HCT116 (cell line): ENCODE measurements around the gene NCAN. TPM values are rescaled to one million over a fixed set of nuclear protein-coding genes. Genes with fewer than 3 reads are reported as not detected.

ENCODE experiments used
- ATAC-seq: fragments of 200-7000 bp; cut with Tn5 transposase; 2 replicates; pipeline ENCODE4 v1.9.1; 2020; ENCODE audit warnings: mild to moderate bottlenecking, moderate library complexity
- BruUV-seq: library from RNA; stranded (reverse); fragments of 400-500 nt; replicated peaks from 2 replicates; lab custom pipeline; 2021; lab: Mats Ljungman, UMichigan
- CTCF ChIA-PET: fragments of 300-600 bp; sonication (Branson Sonifier 250); formaldehyde crosslinking; loops from one replicate; lab custom pipeline; 2021; ENCODE audit warnings: antibody characterized with exemption; lab: Charles Lee
- POLR2A ChIA-PET: fragments of 300-600, 350-600 bp; sonication (Branson Sonifier 250); formaldehyde crosslinking; loops from one replicate; lab custom pipeline; 2021; ENCODE audit warnings: antibody characterized with exemption; lab: Charles Lee
- RAD21 ChIA-PET, 2 experiments: fragments of 300-600 bp; sonication (Branson Sonifier 250); formaldehyde crosslinking; loops; one replicate each; lab custom pipeline; 2023; ENCODE audit warnings: low total read pairs in 2 of 2; ENCODE audit not compliant: uncharacterized antibody in 2 of 2, unreplicated experiment in 2 of 2, low non-redundant PET in 1 of 2; lab: Charles Lee
- DNase-seq: peaks from one replicate; pipeline ENCODE4 v3.0.0-alpha.2; 2010; ENCODE audit warnings: low read depth, low spot score
- H2AFZ ChIP-seq: fragments of 200-600 bp; shearing (Covaris generic), sonication (generic); 2 replicates; pipeline ENCODE4 v1.6.1; 2017; ENCODE audit warnings: low read depth, mixed run types, mixed read lengths, antibody characterized with exemption, low read length; ENCODE audit not compliant: poor library complexity, severe bottlenecking
- H3K27ac ChIP-seq: 2 replicates; pipeline ENCODE4 v1.5.1; 2012; ENCODE audit warnings: low read depth, low read length
- H3K27me3 ChIP-seq: fragments of 200-600 bp; sonication (generic); 2 replicates; pipeline ENCODE4 v1.6.1; 2016; ENCODE audit warnings: mixed run types, low read length, mixed read lengths; ENCODE audit not compliant: insufficient read depth
- H3K36me3 ChIP-seq, 2 experiments: fragments of 200-500 bp in 1 of 2; fragments of 200-600 bp in 1 of 2; sonication (Bioruptor generic) in 1 of 2; sonication (generic) in 1 of 2; 2 replicates each; pipeline versions ENCODE4 v1.5.1 to v1.6.1; 2014 to 2016; ENCODE audit warnings: low read length in 2 of 2, inconsistent platforms in 1 of 2, mixed read lengths in 1 of 2, mixed run types in 1 of 2; ENCODE audit not compliant: insufficient read depth in 2 of 2, control insufficient read depth in 1 of 2
- H3K4me1 ChIP-seq, 2 experiments: fragments of 200-600 bp in 1 of 2; sonication (generic) in 1 of 2; 2 replicates each; pipeline versions ENCODE4 v1.5.1 to v1.6.1; 2012 to 2017; ENCODE audit warnings: low read length in 2 of 2, inconsistent platforms in 1 of 2, mild to moderate bottlenecking in 1 of 2, mixed read lengths in 1 of 2, mixed run types in 1 of 2, moderate library complexity in 1 of 2; ENCODE audit not compliant: insufficient read depth in 2 of 2, control insufficient read depth in 1 of 2
- H3K4me2 ChIP-seq: fragments of 200-600 bp; sonication (generic); 2 replicates; pipeline ENCODE4 v1.6.1; 2017; ENCODE audit warnings: mixed run types, low read length, mixed read lengths
- H3K4me3 ChIP-seq, 2 experiments: fragments of 200-600 bp in 1 of 2; sonication (generic) in 1 of 2; replicated peaks in 1 of 2; 2 replicates each; pipeline ENCODE4 v1.5.1; 2011 to 2016; ENCODE audit warnings: low read length in 2 of 2, control low read depth in 1 of 2, low read depth in 1 of 2, mild to moderate bottlenecking in 1 of 2, mixed read lengths in 1 of 2, mixed run types in 1 of 2
- H3K79me2 ChIP-seq: fragments of 200-600 bp; sonication (generic); 2 replicates; pipeline ENCODE4 v1.6.1; 2017; ENCODE audit warnings: mild to moderate bottlenecking, mixed run types, low read length, moderate library complexity, mixed read lengths; ENCODE audit not compliant: insufficient read depth
- H3K9ac ChIP-seq: fragments of 200-600 bp; sonication (generic); 2 replicates; pipeline ENCODE4 v1.6.1; 2016; ENCODE audit warnings: low read length, mixed read lengths
- H3K9me2 ChIP-seq: fragments of 200-600 bp; sonication (generic), shearing (Covaris generic); 2 replicates; pipeline ENCODE4 v1.6.1; 2017; ENCODE audit warnings: mixed run types, mild to moderate bottlenecking, moderate library complexity; ENCODE audit not compliant: insufficient read depth
- H3K9me3 ChIP-seq, 2 experiments: fragments of 200-500 bp in 1 of 2; fragments of 200-600 bp in 1 of 2; sonication (Bioruptor generic) in 1 of 2; sonication (generic) in 1 of 2; 2 replicates each; pipeline ENCODE4 v1.6.1; 2014 to 2017; ENCODE audit warnings: low read length in 2 of 2, mixed read lengths in 2 of 2, inconsistent platforms in 1 of 2, low read depth in 1 of 2, mild to moderate bottlenecking in 1 of 2, mixed run types in 1 of 2, moderate library complexity in 1 of 2; ENCODE audit not compliant: control insufficient read depth in 1 of 2, insufficient read depth in 1 of 2
- H4K20me1 ChIP-seq: fragments of 200-600 bp; sonication (generic), shearing (Covaris generic); 2 replicates; pipeline ENCODE4 v1.6.1; 2017; ENCODE audit warnings: mixed run types, mild to moderate bottlenecking, moderate library complexity; ENCODE audit not compliant: insufficient read depth
- ATF3 ChIP-seq: IDR thresholded peaks from 2 replicates; pipeline ENCODE4 v1.6.1; 2012
- CBX3 ChIP-seq: IDR thresholded peaks from 2 replicates; pipeline ENCODE4 v1.6.1; 2012; ENCODE audit warnings: low read depth
- CEBPB ChIP-seq: IDR thresholded peaks from 2 replicates; pipeline ENCODE4 v1.6.1; 2012; ENCODE audit warnings: low read depth
- EGR1 ChIP-seq: IDR thresholded peaks from 2 replicates; pipeline ENCODE4 v1.6.1; 2012; ENCODE audit warnings: low read depth
- EZH2phosphoT487 ChIP-seq: fragments of 200-600 bp; IDR thresholded peaks from 2 replicates; pipeline ENCODE4 v1.6.1; 2018; ENCODE audit warnings: antibody characterized with exemption, borderline replicate concordance
- JUND ChIP-seq: IDR thresholded peaks from 2 replicates; pipeline ENCODE4 v1.6.1; 2012
- POLR2A ChIP-seq: IDR thresholded peaks from 2 replicates; pipeline ENCODE4 v1.7.0; 2011; ENCODE audit warnings: borderline replicate concordance; ENCODE audit not compliant: insufficient read depth, insufficient read length; ENCODE audit errors: extremely low read depth
- SIN3A ChIP-seq: IDR thresholded peaks from 2 replicates; pipeline ENCODE4 v1.6.1; 2012; ENCODE audit warnings: low read depth
- ZFX ChIP-seq: fragments of 450-650 bp; IDR thresholded peaks from 2 replicates; pipeline ENCODE4 v1.6.1; 2017
- intact Hi-C: fragments of 100-400 bp; cut with micrococcal nuclease; formaldehyde crosslinking; loops from 2 replicates; pipeline ENCODE4 v1.10.0; 2022
- total RNA-seq: library from RNA; stranded (reverse); gene quantifications from one replicate; pipeline ENCODE4 v1.2.1, GENCODE V29; 2021; ENCODE audit not compliant: unreplicated experiment
- TF ChIP-seq, protein P1 (sequence below), 3 experiments: fragments of 200-600 bp in 1 of 3; sonication (generic) in 1 of 3; IDR thresholded peaks in 2 of 3; conservative IDR thresholded peaks in 1 of 3; 2 replicates each; pipeline ENCODE4 v1.5.1; 2012 to 2017; ENCODE audit warnings: low read depth in 2 of 3, low read length in 2 of 3, antibody characterized with exemption in 1 of 3, borderline replicate concordance in 1 of 3, control low read depth in 1 of 3, mild to moderate bottlenecking in 1 of 3, mixed read lengths in 1 of 3, mixed run types in 1 of 3, moderate library complexity in 1 of 3; ENCODE audit not compliant: insufficient read depth in 1 of 3

Gene NCAN
- total RNA-seq, 1 experiment from 2014 or later, result 0.07 TPM

GRCh38 chr19:19274716-19275565 lies 63.2 kb downstream of the NCAN start (continued):
- TF ChIP-seq ATF3 (no peak), EGR1 (no peak), CEBPB (no peak), EZH2phosphoT487 (no peak), POLR2A (no peak), ZFX (no peak), CBX3 (no peak), SIN3A (no peak)
- TF ChIP-seq, all 23 proteins: peak for 0

GRCh38 chr19:19276386-19276785 lies 64.6 kb downstream of the NCAN start:
- ChIA-PET CTCF (no interaction called here), RAD21 (no interaction called here)

More at GRCh38 chr19:19276386-19276785, 64.6 kb downstream of the NCAN start:
- Histone ChIP-seq H3K4me3 (no peak overlapping the region), H3K79me2 (no peaks in the 10 kb centered on the region), H3K36me3 (peaks cover 7 to 16% of the 10 kb centered on the region in 2 experiments; a peak in 3 of 4 replicates), H3K9me3 (no peaks in the 10 kb centered on the region), H2AFZ (no peak overlapping the region), H3K27ac (no peak overlapping the region), H3K4me2 (no peak overlapping the region), H4K20me1 (no peaks in the 10 kb centered on the region), H3K27me3 (no peaks in the 10 kb centered on the region), H3K9ac (no peak overlapping the region), H3K4me1 (no peaks in the 10 kb centered on the region), H3K9me2 (no peaks in the 10 kb centered on the region)
- TF ChIP-seq, protein P1, sequence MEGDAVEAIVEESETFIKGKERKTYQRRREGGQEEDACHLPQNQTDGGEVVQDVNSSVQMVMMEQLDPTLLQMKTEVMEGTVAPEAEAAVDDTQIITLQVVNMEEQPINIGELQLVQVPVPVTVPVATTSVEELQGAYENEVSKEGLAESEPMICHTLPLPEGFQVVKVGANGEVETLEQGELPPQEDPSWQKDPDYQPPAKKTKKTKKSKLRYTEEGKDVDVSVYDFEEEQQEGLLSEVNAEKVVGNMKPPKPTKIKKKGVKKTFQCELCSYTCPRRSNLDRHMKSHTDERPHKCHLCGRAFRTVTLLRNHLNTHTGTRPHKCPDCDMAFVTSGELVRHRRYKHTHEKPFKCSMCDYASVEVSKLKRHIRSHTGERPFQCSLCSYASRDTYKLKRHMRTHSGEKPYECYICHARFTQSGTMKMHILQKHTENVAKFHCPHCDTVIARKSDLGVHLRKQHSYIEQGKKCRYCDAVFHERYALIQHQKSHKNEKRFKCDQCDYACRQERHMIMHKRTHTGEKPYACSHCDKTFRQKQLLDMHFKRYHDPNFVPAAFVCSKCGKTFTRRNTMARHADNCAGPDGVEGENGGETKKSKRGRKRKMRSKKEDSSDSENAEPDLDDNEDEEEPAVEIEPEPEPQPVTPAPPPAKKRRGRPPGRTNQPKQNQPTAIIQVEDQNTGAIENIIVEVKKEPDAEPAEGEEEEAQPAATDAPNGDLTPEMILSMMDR (IDR thresholded peaks at IDR 0.05 in 2 of 3, conservative IDR thresholded peaks at IDR 0.05 in 1 of 3; ENCODE audit: borderline replicate concordance in 1 of 3, insufficient read depth in 1 of 3, low read depth in 2 of 3, low read length in 2 of 3), result no peak
- TF ChIP-seq JUND, result no peak
- BruUV-seq, result no TSS peak
- ATAC-seq, result no peak
- POLR2A ChIA-PET, result no interaction called here
- DNase-seq, result no peak
- intact Hi-C loops, result no loop called here
